Measurements from ENCODE around the gene IL17C. TPM values are rescaled to one million over a fixed set of nuclear protein-coding genes. Genes with fewer than 3 reads are reported as not detected.

Gene IL17C
- total RNA-seq, 1 donor from 2014 or later, result not detected

DNA sequence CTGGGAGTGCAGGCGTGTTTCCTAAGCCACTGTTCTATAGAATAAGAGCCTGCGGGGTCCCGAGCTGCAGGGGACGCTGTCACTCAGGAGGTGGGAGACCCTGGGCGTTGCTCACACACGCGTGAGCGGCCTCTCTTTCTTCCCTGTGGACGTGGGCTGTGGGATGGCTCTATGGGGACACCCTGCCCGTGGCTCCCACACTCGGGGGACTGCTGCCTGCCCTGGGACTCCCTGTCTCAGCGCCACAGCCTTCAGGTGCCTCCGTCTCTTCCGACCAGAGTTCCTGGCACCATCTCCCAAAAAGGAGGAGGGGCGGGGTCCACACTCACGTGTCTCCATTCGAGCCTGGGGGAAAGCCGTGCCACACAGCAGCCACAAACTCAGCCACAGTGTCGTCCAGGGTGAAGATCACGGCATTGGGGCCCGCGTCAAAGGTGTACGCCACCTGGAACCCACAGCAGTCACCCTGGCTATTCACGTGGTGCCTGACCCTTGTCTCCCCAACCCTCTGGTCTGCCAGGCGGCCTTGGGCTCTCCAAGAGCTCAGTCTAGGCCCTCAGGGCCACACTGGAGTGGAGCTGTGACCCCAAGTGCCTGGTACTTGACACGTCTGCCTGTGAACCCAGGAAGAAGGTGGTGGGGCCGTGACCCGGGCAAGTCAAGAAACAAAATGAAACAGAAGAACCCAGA is 16.1 kb downstream of the IL17C start:
- Histone ChIP-seq H3K9me3 (no peaks in the 10 kb centered on the region), H3K27me3 (ENCODE audit: low read depth) (no peaks in the 10 kb centered on the region), H3K27ac (no peak overlapping the region), H3K4me1 (peaks cover 23% of the 10 kb centered on the region), H3K4me3 (no peak overlapping the region), H3K36me3 (peaks cover 62% of the 10 kb centered on the region)
- intact Hi-C loops (cut with DNase I), result no loop called here
- TF ChIP-seq, protein P1, sequence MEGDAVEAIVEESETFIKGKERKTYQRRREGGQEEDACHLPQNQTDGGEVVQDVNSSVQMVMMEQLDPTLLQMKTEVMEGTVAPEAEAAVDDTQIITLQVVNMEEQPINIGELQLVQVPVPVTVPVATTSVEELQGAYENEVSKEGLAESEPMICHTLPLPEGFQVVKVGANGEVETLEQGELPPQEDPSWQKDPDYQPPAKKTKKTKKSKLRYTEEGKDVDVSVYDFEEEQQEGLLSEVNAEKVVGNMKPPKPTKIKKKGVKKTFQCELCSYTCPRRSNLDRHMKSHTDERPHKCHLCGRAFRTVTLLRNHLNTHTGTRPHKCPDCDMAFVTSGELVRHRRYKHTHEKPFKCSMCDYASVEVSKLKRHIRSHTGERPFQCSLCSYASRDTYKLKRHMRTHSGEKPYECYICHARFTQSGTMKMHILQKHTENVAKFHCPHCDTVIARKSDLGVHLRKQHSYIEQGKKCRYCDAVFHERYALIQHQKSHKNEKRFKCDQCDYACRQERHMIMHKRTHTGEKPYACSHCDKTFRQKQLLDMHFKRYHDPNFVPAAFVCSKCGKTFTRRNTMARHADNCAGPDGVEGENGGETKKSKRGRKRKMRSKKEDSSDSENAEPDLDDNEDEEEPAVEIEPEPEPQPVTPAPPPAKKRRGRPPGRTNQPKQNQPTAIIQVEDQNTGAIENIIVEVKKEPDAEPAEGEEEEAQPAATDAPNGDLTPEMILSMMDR (IDR thresholded peaks at IDR 0.05), result no peak
- no peak for DNase-seq
- ATAC-seq, result no peak

GRCh38 chr16:88655053-88655732 is 16.8 kb downstream of the IL17C start:
- Histone ChIP-seq H3K4me1 (peaks cover 16% of the 10 kb centered on the region), H3K4me3 (no peak overlapping the region), H3K36me3 (peaks cover 62% of the 10 kb centered on the region), H3K9me3 (no peaks in the 10 kb centered on the region), H3K27me3 (ENCODE audit: low read depth) (no peaks in the 10 kb centered on the region), H3K27ac (no peak overlapping the region)
- no peak for ATAC-seq
- intact Hi-C loops (cut with DNase I), result no loop called here
- DNase-seq, result no peak
- TF ChIP-seq, protein P1 (IDR thresholded peaks at IDR 0.05), result no peak

GRCh38 chr16:88655733-88656281 is 17.4 kb downstream of the IL17C start:
- intact Hi-C loops (cut with DNase I), result no loop called here
- Histone ChIP-seq H3K4me1 (peaks cover 13% of the 10 kb centered on the region), H3K27ac (no peak overlapping the region), H3K27me3 (ENCODE audit: low read depth) (no peaks in the 10 kb centered on the region), H3K9me3 (no peaks in the 10 kb centered on the region), H3K36me3 (peaks cover 62% of the 10 kb centered on the region), H3K4me3 (no peak overlapping the region)
- DNase-seq (no peak), ATAC-seq (no peak)
- TF ChIP-seq, protein P1 (IDR thresholded peaks at IDR 0.05), result no peak

- ATAC-seq, result no peak
Observed at GRCh38 chr16:88656291-88656980, 18.1 kb downstream of the IL17C start.

GRCh38 chr16:88657371-88657770 is 19.0 kb downstream of the IL17C start:
- no peaks in the 10 kb centered on the region for H3K9me3 ChIP-seq
- no peak overlapping the region for H3K4me3 ChIP-seq
- ATAC-seq (no peak), DNase-seq (no peak)
- H3K36me3 ChIP-seq, result peaks cover 57% of the 10 kb centered on the region
- H3K27ac ChIP-seq, result no peak overlapping the region
- intact Hi-C loops (cut with DNase I), result no loop called here
- TF ChIP-seq, protein P1 (IDR thresholded peaks at IDR 0.05), result no peak
- no peaks in the 10 kb centered on the region for H3K27me3 ChIP-seq (ENCODE audit: low read depth)
- peaks cover 15% of the 10 kb centered on the region for H3K4me1 ChIP-seq

More at GRCh38 chr16:88656291-88656980, 18.1 kb downstream of the IL17C start:
- Histone ChIP-seq H3K4me3 (no peak overlapping the region), H3K4me1 (peaks cover 12% of the 10 kb centered on the region), H3K36me3 (peaks cover 62% of the 10 kb centered on the region), H3K9me3 (no peaks in the 10 kb centered on the region), H3K27me3 (ENCODE audit: low read depth) (no peaks in the 10 kb centered on the region), H3K27ac (no peak overlapping the region)
- DNase-seq, result no peak
- TF ChIP-seq, protein P1 (IDR thresholded peaks at IDR 0.05), result no peak
- intact Hi-C loops (cut with DNase I), result no loop called here
